GM18498 (cell line): ENCODE results near the gene CLDN7.

Experiments used
- ATAC-seq: cut with Tn5 transposase; IDR thresholded peaks from one replicate; pipeline ENCODE4 v1.9.1; 2021; ENCODE audit warnings: mild to moderate bottlenecking, moderate library complexity; ENCODE audit not compliant: unreplicated experiment

Gene CLDN7

GRCh38 chr17:7262192-7262934 lies at the start of gene CLDN7:
CLDN7 (minus strand) TSS chr17:7262478; CDS start chr17:7262043, 435 bp downstream.
- ATAC-seq: no peak

GRCh38 chr17:7311110-7311705 lies 48.9 kb upstream of the CLDN7 start:
- no peak for ATAC-seq

- no peak for ATAC-seq
Measured at GRCh38 chr17:7309628-7310027, 47.4 kb upstream of the CLDN7 start.

GRCh38 chr17:7308625-7309433 lies 46.6 kb upstream of the CLDN7 start:
- ATAC-seq: peak; percentile 27

GRCh38 chr17:7307686-7308624 lies 45.7 kb upstream of the CLDN7 start:
- peak; percentile 0 for ATAC-seq

GRCh38 chr17:7306911-7307685 lies 44.8 kb upstream of the CLDN7 start, which contains the start of gene EIF5A:
EIF5A (plus strand) TSS chr17:7307628; CDS start chr17:7309636, 2,008 bp downstream.
- peak; percentile 78 for ATAC-seq

- ATAC-seq: no peak
Measured at GRCh38 chr17:7304179-7304578, 41.9 kb upstream of the CLDN7 start.

GRCh38 chr17:7296189-7296861 lies 34.0 kb upstream of the CLDN7 start:
- no peak for ATAC-seq

- no peak for ATAC-seq
Measured at GRCh38 chr17:7295230-7296180, 33.2 kb upstream of the CLDN7 start.

GRCh38 chr17:7294614-7295153 lies 32.4 kb upstream of the CLDN7 start, which contains the start of gene YBX2:
YBX2 (minus strand) TSS chr17:7294639; CDS start chr17:7294500, 139 bp downstream.
- ATAC-seq: no peak

GRCh38 chr17:7293816-7294613 lies 31.7 kb upstream of the CLDN7 start:
- no peak for ATAC-seq

- no peak for ATAC-seq
Measured at GRCh38 chr17:7293159-7293558, 30.9 kb upstream of the CLDN7 start.

- no peak for ATAC-seq
Measured at GRCh38 chr17:7292729-7293128, 30.5 kb upstream of the CLDN7 start.

GRCh38 chr17:7292194-7292593 lies 29.9 kb upstream of the CLDN7 start:
- no peak for ATAC-seq

GRCh38 chr17:7290685-7291084 lies 28.4 kb upstream of the CLDN7 start:
- ATAC-seq: no peak

GRCh38 chr17:7290166-7290565 lies 27.9 kb upstream of the CLDN7 start:
- ATAC-seq: no peak
